Heart left ventricle (tissue), 13 donors: ENCODE measurements around the gene PLXNB1.

Experiments used
- CTCF ChIP-seq, 12 donors: fragments of 200-600 bp; sonication (generic) in 4 of 12; IDR thresholded peaks; one replicate each; pipeline versions ENCODE4 v1.5.0 to v1.8.0; 2018 to 2022; ENCODE audit warnings: antibody characterized with exemption in 12 of 12, mild to moderate bottlenecking in 5 of 12
- POLR2A ChIP-seq, 2 donors: fragments of 450-650 bp; IDR thresholded peaks; one replicate each; pipeline ENCODE4 v1.6.1; 2017; ENCODE audit warnings: antibody characterized with exemption in 2 of 2, mild to moderate bottlenecking in 2 of 2, moderate library complexity in 2 of 2
- donor health status: ischemic (EF 13 %, LVEDD 7.1; RV severe dilation, severe dysfunction).
- donor health status: DM: no; HTN: yes; CAD: no.
- donor health status: DM: no; HTN: no; CAD: no.
- donor health status: ischemic (EF 25% LVEDD 6.9; RV normal size, moderate dysfunction).
- donor health status: ischemic (EF 25% LVEDD 5.7; RV mildly dilated, moderate dysfunction).
- donor health status: ischemic (EF 35%, LVEDD 5.7; RV mildly dilated, moderate dysfunction).
- donor health status: nonischemic (EF 11% LVEDD 7.7; RV severe dilation, severe dysfunction).
- donor health status: DM: yes; HTN: yes; CAD: no.
- donor health status: PGD.
- donor health status: ischemic (EF 29% LVEDD 5.4; RV normal size, mild dysfunction).
- donor health status: nonischemic (EF 23%, LVEDD 6.1; RV moderate dilation, normal function).

GRCh38 chr3:48441940-48442339 lies 12.1 kb upstream of the PLXNB1 start:
- no peak for TF ChIP-seq CTCF (IDR thresholded peaks at IDR 0.05)
- no peak for TF ChIP-seq POLR2A (IDR thresholded peaks at IDR 0.05)
